Stimulated activated CD4-positive, alpha-beta T cell treated with anti-CD3 and anti-CD28 coated beads, TNF-alpha, amount 100 ng/mL, for 4 hours (primary cell): ENCODE data around the gene SLC38A3.

Experiments used
- DNase-seq, 3 experiments: peaks; one replicate each; pipeline ENCODE4 v3.0.0-alpha.2; 2020; ENCODE audit warnings: low read depth in 3 of 3

Gene SLC38A3

DNA sequence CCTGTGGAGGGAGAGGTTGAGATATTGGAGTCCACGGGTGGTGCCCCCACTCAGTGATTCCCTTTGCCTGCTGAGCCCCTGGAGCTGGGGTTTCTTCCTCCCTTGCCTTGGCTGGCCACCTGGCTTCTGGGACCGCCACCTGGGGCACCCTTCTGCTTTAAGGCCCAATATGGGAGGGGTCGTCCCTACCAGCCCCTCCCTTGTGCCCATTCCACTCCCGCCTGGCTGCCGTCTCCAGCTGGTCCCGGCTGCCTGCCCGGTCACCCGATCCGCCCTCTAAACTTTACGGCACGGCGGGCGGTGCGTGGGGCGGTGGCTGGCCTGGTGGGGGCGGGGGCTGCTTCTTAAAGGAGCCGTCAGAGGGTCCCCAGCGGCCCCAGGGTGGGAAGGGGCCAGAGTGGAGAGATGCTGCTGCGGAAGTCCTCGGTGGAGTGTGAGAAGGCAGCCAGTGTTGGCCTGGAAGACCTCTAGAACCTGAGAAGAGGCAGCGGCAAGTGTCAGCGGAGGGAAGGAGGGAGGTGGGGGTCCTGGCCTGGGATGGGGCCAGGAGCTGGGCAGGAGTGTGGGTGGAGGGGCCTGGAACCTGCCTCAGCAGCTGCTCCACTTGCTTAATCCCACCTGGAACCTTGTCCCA lies 62.3 kb downstream of the SLC38A3 start:
- DNase-seq: no peak

- no peak for DNase-seq
Observed at GRCh38 chr3:50268276-50268675, 63.2 kb downstream of the SLC38A3 start.

DNA sequence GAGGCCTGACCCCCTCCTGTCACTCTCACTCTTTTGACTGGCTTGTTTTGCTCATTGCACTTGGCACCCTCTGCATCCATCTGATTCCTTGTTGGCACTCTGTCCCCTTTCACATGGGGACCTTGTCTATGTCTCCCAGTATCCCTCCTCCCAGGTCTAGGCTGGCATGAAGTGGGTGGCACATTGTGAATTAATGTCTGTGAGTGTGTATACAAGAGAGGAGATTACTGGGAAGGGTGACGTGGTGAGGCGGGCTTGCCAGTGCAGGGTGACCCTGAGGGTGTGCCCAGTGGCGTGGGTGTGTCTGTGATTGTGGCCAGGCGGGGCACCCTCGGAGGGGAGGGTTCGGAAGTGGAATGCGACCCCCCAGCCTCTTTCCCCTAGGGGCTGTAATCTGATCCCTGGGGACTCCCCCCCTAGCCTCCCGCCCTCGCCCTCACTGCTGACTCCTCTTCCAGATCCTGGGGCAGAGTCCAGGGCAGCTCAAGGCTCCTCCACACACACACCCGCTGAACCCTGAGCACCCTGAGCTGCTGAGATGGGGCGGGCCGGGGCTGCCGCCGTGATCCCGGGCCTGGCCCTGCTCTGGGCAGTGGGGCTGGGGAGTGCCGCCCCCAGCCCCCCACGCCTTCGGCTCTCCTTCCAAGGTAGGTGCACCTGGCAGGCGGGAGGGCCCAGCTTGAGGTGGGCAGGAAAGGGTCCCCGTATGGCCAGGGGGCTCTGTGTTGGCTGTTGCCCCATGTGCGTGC lies 63.8 kb downstream of the SLC38A3 start, which contains the start of gene SEMA3B:
Gene SEMA3B (plus strand): TSS at position 445 of the 749 bp plus-strand sequence. CDS start 94 bp downstream, at position 539.
- DNase-seq: no peak

DNA sequence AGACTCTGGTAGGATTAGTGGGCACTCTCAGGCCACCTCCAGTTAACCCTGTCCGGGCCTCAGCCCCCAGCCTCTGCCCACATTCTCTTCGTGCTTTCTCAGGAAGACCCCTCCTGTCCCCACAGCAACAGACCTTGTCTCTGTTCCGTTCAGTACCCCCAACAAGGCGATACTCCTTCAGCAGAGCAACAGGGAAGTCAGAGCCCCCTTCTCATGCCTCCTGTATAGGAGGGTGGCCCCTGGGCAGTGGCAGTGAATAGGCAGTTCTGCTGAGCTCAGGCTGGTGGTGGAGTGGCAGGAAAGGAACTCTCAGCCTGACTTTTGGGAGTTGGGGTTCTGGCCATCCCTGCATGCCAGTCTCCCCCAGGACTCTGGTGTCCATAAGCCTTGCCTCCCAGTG lies 64.4 kb downstream of the SLC38A3 start:
- no peak for DNase-seq

DNA sequence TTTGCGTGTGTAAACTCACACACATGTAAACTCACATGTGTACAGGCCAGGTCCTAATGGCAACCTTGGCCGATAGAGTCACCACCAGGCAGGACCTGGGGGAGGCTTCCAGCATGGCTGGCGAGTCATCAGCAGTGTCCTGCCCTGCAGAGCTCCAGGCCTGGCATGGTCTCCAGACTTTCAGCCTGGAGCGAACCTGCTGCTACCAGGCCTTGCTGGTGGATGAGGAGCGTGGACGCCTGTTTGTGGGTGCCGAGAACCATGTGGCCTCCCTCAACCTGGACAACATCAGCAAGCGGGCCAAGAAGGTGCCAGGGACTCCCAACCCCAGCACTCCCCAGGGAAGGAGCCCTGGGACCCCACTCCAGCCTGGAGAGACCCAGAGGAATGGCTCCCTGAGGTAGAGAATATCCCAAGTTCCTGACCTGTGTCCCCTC lies 64.9 kb downstream of the SLC38A3 start:
- DNase-seq: no peak

GRCh38 chr3:50270422-50271224 lies 65.6 kb downstream of the SLC38A3 start:
- DNase-seq: no peak
